Esophagus mucosa (tissue), 1 donor: ENCODE data around the gene TBCK. TPM values are rescaled to one million over a fixed set of nuclear protein-coding genes. Genes with fewer than 3 reads are reported as not detected.
A peak's percentile ranks its signal among the peaks of the same experiment; 100 is the strongest.
"Not testable (repeated sequence)": the region's sequence is repeated elsewhere in the genome, so short reads cannot be mapped to it uniquely, and the experiment has no call there.

ENCODE experiments used
- ATAC-seq: fragments of 200-7000 bp; cut with Tn5 transposase; one replicate; pipeline ENCODE4 v1.9.1; 2020
- total RNA-seq: library from RNA; stranded (reverse); gene quantifications from one replicate; pipeline ENCODE4 v1.2.4, GENCODE V29; 2023
- donor health status: DM: yes; HTN: yes; CAD: no.

The TBCK gene
- total RNA-seq, result 21.6 TPM

DNA sequence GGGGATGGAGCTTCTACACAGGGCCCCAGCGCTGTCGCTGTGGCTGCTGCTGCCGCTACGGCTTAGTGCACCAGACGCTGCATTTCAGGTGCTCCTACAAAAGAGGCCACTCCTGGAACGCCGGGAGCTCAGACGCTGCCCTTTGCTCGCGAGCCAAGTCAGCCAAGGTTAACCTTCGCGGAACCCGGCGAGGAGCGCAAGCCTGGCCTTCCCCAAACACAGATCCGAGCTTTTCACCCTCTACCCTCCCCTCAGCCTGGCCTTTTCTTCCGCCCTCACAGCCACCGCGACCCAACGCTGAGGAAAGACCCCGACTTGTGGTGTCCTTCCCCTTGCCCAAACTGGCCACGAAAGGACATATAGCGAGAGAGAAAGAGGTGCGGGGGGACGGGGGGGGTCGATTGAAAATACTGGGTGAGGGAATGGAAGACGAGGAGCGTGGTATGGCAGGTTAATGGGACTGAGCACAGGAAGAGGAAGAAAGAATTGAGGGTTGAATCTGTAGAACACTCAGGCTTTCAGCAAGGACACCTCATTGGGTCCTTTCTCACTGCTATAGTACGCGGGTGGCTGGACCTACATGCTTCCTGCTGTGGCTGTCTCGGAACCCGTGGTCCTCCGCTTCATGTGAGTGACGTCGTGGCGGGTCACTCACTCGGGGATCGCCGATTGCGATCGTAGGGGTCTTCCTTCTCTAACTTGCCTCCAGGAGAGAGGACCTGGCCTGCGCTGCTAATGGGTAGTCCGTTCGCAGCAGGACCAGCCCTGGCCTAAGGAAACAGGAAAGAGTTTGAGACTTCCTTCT lies at the start of gene TBCK, which contains the start of gene AIMP1:
Gene TBCK (minus strand): TSS at position 242 of the 805 bp plus-strand sequence. CDS start 7,249 bp downstream, outside the sequence.
Gene AIMP1 (plus strand): TSS at position 583 of the 805 bp plus-strand sequence. CDS start 8,460 bp downstream, outside the sequence.
- peak; percentile 94 for ATAC-seq

DNA sequence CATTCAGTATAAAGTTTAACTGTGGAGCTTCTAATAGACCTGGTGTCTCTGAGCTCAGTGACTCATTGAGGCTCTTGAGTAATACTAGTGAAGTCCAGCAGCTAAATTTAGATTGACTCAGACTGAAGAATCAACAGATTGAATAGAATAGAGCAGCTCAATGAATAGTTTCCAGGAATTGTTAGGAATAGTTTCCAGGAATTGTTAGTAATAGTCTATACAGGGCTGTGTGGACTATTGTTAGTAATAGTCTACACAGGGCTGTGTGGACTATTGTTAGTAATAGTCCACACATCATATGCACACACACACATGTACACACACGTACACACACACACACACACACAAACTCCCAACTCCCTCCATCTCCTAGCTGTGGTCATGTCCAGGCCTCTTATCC lies 49.6 kb upstream of the TBCK start:
- peak; percentile 92 for ATAC-seq

DNA sequence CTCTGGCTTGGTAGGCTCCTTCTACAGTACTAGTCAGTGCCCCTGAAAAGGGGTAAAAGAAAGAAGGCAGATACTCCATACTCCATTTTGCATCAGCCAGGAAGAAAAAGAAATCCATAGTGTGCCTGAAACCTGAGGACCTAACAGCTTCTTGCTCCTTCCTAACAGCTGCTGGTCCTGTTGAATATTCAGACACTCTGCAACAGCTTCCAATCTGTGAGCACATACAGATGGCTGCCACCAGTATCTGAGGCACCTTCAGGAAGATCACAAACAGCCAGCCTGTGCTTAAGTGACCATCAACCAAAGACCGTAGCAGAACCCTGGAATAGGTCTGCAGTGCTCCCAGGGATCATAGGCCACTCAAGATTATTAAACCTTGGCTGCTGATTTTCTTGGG lies 48.3 kb upstream of the TBCK start:
- no peak for ATAC-seq

DNA sequence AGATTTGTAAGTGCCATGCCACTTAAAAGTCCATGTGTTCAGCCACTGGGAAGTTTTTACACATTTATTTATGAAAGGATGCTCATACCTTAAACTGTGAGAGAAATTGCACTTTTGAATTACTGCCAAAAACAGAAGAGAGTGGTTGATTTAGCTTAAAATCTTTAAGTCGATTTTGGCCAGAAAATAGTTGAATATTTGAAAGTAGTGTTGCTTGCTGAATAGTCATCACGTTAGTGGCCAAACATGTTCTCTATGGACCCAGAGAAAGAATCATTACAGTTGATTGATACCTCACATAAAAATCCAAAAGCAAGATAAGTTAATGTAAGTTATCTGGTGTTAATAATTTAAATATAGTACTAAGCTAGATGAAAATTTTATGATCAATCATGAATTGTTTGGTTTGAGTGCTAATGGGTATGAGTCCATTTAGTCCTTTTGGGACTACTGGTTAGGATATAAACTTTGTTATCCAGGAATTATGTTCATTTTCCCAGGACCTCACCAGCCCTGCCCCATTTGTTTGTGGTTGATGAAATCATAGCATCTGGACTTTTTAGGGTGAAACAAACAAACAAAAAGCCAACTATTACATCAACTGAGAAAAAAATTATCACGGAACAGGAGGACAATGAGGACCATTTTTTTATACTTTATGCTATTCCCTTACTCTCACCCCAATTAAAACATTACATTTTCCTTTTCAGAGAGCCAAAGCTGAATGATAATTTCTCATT lies 46.2 kb upstream of the TBCK start:
- no peak for ATAC-seq

DNA sequence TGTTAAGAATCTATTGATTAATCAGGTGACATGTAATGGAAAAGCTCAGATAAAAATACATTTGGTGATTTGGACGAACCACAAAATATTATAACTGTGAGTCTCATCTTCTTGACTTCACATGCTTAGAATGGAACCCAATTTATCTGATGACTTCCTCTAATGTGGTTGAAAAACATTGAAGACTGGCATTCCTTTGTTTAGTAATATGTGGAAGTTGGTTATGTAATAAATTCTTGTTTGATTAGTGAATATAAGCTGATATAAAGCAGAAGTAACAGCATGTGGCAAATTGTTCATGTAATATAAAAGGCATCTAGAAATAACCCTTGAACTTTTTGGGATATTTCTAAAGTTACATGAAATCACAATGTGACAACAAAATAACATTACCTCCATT lies 42.9 kb upstream of the TBCK start:
- no peak for ATAC-seq

DNA sequence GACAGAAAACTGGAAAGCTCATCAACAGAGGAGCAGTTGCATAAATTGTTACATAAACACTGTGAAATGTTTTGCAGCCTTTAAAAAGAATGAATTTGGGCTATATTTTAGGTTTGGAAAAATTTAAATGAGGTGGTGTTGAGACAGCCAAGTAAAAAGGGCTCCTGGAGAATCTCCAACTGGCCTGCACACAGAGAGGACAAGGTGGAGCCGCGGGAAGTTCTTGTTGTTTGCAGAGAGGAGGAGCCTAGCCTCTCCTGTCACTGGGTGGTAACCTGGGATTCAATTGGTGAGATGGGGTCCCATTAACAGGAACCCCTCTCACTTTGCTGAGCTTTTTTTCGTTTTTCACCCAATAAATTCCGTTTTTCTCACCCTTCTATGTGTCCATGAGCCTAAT lies 39.2 kb upstream of the TBCK start:
- no peak for ATAC-seq

DNA sequence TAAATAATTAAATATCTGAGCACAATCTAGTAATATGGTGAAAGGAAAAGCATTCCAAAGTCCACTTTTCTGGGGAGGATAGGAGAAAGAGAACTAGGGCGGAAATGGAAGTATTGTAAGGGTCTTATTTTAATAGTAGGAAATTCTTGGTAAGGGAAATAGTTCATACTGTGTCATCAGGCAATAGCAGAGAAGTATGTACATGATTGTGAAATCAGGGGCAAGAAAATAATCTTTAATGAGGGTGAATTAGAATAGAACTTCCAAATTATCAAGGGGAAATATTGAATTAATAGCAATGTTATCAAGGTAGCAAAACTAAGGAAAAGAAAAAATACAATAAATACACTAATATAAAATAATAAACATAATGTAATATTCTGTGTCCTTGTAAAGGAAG lies 37.8 kb upstream of the TBCK start:
- ATAC-seq, result no peak

DNA sequence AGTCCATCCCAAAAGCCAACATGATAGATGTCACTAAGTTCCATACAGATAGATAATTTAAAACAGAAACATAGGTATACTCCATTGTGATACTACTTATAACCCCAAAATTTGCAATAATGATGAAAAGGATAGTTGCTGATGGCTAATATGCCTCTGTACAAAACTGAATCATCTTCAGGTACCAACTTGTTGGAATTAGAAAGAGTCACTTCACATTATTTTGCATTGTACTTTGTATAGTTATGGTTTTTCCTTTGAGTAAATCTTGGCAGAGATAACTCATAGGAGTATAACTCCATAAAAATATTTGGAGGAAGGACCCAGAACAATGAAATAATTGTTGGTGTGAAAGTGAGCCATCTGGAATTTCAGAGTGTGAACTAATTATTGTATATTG lies 35.0 kb upstream of the TBCK start:
- ATAC-seq, result no peak

DNA sequence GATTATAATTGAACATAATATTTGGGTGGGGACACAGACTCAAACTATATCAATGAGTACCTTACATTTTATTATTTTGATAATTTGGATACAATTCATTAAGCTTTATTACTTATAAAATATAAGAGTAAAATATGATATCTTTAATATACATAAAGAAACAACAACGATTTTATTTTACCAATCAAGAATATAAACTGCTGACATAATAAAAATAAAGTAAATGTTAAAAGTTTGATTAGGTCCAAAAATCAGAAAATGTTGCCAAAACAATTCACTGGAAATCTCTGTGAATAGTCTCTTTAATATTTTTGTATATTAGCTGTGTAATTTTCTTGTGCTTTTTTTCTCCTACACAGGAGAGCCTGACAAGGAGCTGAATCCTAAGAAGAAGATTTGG lies 31.2 kb upstream of the TBCK start:
- no peak for ATAC-seq

DNA sequence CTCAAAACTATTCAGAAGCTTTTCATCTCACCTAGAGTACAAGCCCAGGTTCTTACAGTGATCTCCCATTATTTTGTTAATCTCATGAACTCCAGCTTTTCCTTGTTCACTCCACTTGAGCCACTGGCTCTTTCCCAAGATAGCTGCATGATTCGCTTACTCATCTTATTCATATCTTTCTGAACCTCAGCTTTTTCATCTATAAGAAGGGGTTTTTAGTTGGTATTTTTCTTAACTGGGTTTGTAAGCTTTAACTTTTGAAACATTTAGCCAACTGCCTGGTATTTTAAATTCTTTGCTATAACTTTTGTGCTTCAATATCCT lies 28.6 kb upstream of the TBCK start:
- no peak for ATAC-seq

DNA sequence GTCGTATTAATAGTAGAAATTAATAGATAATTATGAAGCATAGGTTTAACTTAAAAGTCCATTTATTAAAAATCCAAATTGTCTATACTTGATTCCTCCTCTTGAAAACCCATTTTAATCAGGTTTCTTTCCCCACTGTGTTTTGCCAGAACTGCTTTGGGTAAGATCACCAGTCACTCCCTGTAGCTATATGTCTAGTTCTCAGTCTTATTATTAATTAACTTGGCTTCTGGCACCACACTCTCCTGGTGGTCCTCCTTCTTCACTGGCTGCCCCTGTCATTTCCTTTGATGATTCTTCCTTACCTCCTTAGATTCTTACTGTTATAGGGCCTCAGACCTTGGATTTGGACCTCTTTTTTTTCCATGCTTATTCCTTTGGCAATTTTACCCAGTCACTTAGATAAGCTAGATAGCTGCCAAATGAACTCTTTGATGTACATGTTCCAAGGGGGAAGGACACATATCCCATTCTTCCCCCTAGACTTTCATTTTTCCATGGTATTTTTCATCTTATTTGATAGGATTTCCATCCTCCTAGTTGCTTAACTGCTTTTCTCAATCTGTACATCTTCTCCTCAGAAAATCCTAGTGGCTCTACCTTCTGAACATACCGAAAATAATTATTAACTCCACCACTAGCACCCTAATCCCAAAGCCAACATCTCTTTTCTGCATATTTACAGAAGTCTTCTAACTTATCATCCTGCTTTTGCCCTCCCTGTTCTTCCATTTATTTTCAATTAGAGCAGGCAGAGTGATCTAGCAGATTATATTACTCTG lies 28.0 kb upstream of the TBCK start:
- ATAC-seq, result no peak

DNA sequence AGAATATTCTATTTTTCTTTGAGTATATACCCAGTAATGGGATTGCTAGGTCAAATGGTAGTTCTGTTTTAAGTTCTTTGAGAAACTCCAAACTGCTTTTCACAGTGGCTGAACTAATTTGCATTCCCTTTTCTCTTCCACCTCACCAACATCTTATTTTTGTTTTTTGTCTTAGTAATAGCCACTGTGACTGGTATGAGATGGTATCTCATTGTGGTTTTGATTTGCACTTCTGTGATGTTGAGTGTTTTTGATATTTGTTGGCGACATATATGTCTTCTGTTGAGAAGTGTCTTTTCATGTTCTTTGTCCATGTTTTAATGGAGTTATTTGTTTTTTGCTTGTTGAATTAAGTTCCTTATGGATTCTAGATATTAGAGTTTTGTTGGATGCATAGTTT lies 24.8 kb upstream of the TBCK start:
- ATAC-seq, result no peak

DNA sequence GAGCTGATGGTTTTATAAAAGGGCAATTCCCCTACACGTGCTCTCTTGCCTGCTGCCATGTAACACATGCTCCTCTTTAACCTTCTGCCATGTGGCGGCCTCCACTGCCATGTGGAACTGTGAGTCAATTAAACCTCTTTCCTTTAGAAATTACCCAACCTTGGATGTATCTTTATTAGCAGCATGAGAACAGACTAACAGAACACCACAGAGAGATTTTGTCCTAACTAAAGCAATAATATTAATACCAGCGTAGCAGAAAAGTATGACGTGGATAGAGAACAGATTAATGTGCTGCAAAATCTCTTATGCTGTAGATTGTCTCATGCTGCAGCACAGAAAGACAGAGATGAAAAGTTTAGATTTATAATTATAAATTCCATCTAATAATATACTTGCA lies 23.4 kb upstream of the TBCK start:
- ATAC-seq, result no peak

DNA sequence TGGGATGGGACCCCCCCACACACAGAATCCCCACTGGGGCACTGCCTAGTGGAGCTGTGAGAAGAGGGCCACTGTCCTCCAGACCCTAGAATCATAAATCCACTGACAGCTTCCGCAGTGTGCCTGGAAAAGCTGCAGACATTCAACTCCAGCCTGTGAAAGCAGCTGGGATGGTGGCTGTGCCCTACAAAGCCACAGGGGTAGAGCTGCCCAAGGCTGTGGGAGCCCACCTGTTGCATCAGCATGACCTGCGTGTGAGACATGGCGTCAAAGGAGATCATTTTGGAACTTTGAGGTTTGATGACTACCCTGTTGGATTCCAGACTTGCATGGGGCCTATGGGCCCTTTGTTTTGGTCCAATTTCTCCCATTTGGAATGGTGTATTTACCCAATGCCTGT lies 22.7 kb upstream of the TBCK start:
- no peak for ATAC-seq

DNA sequence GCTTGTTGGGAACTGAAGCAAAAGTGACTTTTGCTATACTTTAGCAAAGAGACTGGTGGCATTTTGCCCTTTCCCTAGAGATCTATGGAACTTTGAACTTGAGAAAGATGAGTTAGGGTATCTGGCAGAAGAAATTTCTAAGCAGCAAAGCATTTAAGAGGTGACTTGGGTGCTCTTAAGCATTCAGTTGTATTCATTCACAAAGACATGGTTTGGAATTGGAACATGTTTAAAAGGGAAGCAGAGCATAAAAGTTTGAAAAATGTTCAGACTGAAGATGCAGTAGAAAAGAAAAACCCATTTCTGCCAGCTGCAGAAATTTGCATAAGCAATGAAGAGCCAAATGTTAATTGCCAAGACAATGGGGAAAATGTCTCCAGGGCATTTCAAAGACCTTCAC lies 21.9 kb upstream of the TBCK start:
- no peak for ATAC-seq

DNA sequence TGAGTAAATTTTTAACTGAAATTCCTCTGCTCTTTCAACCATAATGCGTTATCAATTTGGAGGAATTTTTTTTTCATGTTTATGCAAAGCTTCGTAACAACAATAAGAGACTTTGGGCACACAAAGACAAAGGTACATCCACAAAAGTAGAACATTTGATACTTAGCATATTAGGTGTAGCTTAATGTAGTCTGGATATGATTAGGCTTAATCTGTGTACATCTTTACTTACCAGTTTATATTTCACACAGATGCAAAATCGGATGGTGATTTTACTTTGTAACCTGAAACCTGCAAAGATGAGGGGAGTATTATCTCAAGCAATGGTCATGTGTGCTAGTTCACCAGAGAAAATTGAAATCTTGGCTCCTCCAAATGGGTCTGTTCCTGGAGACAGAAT lies 20.6 kb upstream of the TBCK start:
- ATAC-seq, result no peak

DNA sequence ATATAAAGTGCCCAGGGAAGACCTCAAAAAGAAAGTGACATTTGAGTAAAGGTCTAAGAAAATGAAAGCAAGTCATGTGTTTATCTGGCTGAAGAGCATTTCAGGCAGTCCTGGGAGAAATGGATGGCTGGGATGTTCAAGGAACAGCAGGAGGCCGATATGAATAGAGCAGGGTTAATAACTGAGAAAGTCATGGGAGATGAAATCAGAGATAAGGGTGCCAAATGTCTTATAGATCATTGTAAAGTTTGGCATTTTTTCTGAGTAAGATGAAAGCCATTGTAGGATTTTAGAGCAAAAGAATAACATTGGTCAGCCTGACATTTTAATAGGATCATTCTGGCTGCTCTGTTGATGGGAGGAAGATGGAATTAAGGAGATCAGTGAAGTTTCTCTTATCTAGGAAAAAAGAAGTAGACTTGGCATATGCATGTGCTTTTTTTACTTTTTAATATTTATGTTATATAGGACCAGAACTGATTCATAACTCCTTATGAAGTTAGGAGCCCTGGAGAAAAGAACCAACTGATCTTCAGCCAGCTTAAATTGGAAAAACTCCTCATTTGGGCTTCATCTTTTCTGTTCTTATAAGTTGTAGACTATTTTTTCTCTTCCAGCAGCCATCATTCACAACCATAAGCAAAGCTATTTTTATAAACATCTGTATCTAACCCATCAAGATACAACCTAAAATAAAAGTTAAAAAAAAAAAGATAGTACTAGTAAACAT lies 18.9 kb upstream of the TBCK start:
- no peak for ATAC-seq

DNA sequence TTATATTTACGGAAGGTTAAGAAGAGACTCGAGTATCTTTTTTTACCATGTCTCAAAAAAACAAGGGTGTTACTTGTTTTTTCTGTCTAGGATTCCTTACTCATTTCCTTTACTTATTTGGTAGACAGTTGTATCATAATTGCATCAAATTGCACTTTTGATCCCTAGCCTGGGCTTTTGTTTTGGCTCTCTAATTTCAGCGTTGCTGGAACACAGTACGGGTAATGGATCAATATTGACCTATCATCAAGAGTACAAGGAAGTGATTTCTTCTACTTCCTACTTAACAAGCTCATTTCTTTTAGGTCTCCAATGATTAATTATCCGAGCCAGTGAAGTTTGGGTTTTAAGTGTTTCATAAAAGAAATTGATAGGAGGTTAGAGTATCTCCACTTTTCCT lies 17.2 kb upstream of the TBCK start:
- ATAC-seq, result no peak

DNA sequence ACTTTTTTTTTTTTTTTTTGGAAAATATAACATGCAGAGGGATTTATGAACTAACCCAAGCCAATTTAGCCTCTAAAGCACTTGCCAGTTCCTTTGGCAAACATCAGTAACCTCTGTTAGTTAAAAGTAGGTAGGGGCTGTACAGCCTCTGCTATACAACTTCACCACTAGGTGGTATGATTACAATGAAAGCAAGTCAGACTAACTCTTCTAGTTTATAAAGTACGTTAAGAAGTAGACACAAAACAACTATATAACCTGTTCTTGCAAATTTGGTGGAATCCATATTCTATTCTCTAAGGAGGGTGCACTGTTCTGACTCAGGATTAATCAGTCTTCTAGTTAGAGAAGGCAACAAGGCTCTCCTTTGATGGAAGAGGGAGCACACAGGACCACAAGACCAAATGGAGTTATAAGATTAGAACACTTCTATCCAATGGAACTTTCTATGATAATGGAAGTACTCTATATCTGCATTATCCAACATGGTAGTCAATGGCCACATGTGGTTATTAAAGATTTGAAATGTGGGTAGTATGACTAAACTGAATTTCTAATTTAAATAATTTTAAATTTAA lies 13.1 kb upstream of the TBCK start:
- peak; percentile 48 for ATAC-seq

DNA sequence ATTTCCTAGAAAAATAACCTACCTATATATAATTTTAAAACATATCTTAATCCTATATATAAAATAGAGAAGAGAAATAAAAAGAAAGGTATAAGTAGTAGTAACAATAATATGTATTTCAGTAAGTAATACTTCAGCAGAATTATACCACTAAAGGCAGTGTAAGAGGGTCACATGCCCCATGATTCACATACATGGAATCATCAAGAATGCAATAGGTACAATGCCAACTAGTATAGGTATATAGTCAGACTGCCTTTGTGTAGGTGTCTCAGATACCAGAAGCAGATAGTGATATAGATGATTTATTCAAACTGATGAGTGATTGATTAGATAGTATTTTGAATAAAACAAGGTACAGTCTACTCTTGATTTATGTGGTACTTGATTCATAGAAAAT lies 9.8 kb upstream of the TBCK start:
- no peak for ATAC-seq

DNA sequence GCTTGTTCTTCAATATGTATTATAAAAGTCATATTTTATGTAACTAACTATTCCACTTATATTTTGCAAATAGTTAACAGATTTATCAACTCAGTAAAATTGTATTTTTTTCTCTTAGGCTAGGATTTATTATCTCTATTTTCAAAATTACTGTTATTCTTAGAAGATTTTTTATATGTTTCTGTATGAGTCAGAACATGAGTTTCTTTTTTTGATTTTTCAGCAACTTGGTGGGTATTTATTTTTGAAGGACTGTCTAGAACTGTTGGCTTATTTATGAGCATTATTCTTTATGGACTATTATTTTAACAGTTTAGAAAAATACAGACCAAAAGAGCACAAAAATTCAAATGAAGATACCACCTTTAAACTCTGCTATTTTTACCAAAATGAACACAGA lies 7.1 kb upstream of the TBCK start:
- no peak for ATAC-seq

DNA sequence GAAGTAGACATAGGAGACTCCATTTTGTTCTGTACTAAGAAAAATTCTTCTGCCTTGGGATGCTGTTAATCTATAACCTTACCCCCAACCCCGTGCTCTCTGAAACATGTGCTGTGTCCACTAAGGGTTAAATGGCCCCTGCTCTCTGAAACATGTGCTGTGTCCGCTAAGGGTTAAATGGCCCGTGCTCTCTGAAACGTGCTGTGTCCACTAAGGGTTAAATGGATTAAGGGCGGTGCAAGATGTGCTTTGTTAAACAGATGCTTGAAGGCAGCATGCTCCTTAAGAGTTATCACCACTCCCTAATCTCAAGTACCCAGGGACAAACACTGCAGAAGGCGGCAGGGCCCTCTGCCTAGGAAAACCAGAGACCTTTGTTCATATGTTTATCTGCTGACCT lies 5.8 kb upstream of the TBCK start:
- ATAC-seq, result not testable (repeated sequence)
